Lower lobe of right lung (tissue), 2 donors: ENCODE results near the gene HOPX. TPM values are rescaled to one million over a fixed set of nuclear protein-coding genes. Genes with fewer than 3 reads are reported as not detected.

ENCODE experiments used
- ATAC-seq, 2 donors: fragments of 200-7000 bp; cut with Tn5 transposase; one replicate each; pipeline ENCODE4 v1.9.1; 2020 to 2022; ENCODE audit warnings: mild to moderate bottlenecking in 2 of 2, moderate library complexity in 2 of 2
- DNase-seq: peaks from one replicate; pipeline ENCODE4 v3.0.0-alpha.2; 2020
- H3K27ac ChIP-seq: fragments of 200-600 bp; one replicate; pipeline ENCODE4 v1.8.0; 2022
- H3K27me3 ChIP-seq: fragments of 200-600 bp; one replicate; pipeline ENCODE4 v1.8.0; 2022; ENCODE audit warnings: low read depth
- H3K36me3 ChIP-seq: fragments of 200-600 bp; one replicate; pipeline ENCODE4 v1.8.0; 2022; ENCODE audit warnings: mild to moderate bottlenecking
- H3K4me1 ChIP-seq: fragments of 200-600 bp; one replicate; pipeline ENCODE4 v1.8.0; 2022
- H3K4me3 ChIP-seq: fragments of 200-600 bp; one replicate; pipeline ENCODE4 v1.8.0; 2022; ENCODE audit warnings: mild to moderate bottlenecking
- H3K9me3 ChIP-seq: fragments of 200-600 bp; one replicate; pipeline ENCODE4 v1.8.0; 2022
- CTCF ChIP-seq: fragments of 200-600 bp; IDR thresholded peaks from one replicate; pipeline ENCODE4 v1.8.0; 2022; ENCODE audit warnings: antibody characterized with exemption, mild to moderate bottlenecking
- intact Hi-C: fragments of 100-400 bp; cut with DNase I; formaldehyde crosslinking; loops from one replicate; pipeline ENCODE4 v1.11.0; 2022
- total RNA-seq: library from RNA; stranded (reverse); fragmentation: NEBNext Ultra II Directional; extraction: Animal tissue kit (Norgen Biotek cat#: 25700); gene quantifications from one replicate; pipeline ENCODE4 v1.2.1, GENCODE V29; 2021
- donor health status: DM: no; HTN: yes; CAD: no; lungs with severe emphysema.

Gene HOPX
- total RNA-seq, 1 donor from 2014 or later: 341 TPM

- Histone ChIP-seq H3K4me1 (no peaks in the 10 kb centered on the region), H3K27me3 (no peaks in the 10 kb centered on the region), H3K9me3 (peaks cover 12% of the 10 kb centered on the region), H3K4me3 (no peak overlapping the region), H3K36me3 (no peaks in the 10 kb centered on the region), H3K27ac (no peak overlapping the region)
- ATAC-seq: no peak
- TF ChIP-seq CTCF: no peak
- no peak for DNase-seq
- intact Hi-C loops: no loop called here
Observed at GRCh38 chr4:56626420-56626819, 54.7 kb downstream of the HOPX start.

- ATAC-seq (no peak), DNase-seq (no peak)
- TF ChIP-seq CTCF: no peak
Observed at GRCh38 chr4:56622176-56622575, 58.9 kb downstream of the HOPX start.

GRCh38 chr4:56619816-56620215, 61.3 kb downstream of the HOPX start:
- no peak overlapping the region for H3K27ac ChIP-seq
- intact Hi-C loops: no loop called here
- no peaks in the 10 kb centered on the region for H3K4me1 ChIP-seq
- no peak overlapping the region for H3K4me3 ChIP-seq
- DNase-seq (no peak), ATAC-seq (no peak)
- no peak for TF ChIP-seq CTCF
- no peaks in the 10 kb centered on the region for H3K27me3 ChIP-seq
- no peaks in the 10 kb centered on the region for H3K36me3 ChIP-seq
- peaks cover 8% of the 10 kb centered on the region for H3K9me3 ChIP-seq

More at GRCh38 chr4:56622176-56622575, 58.9 kb downstream of the HOPX start:
- H3K36me3 ChIP-seq: no peaks in the 10 kb centered on the region
- no peak overlapping the region for H3K27ac ChIP-seq
- peaks cover 12% of the 10 kb centered on the region for H3K9me3 ChIP-seq
- no peaks in the 10 kb centered on the region for H3K27me3 ChIP-seq
- intact Hi-C loops: no loop called here
- no peak overlapping the region for H3K4me3 ChIP-seq
- no peaks in the 10 kb centered on the region for H3K4me1 ChIP-seq

- Histone ChIP-seq H3K36me3 (no peaks in the 10 kb centered on the region), H3K9me3 (peaks cover 2% of the 10 kb centered on the region), H3K4me3 (no peak overlapping the region), H3K4me1 (no peaks in the 10 kb centered on the region), H3K27ac (no peak overlapping the region), H3K27me3 (no peaks in the 10 kb centered on the region)
- no peak for DNase-seq
- ATAC-seq: no peak
- intact Hi-C loops: no loop called here
- no peak for TF ChIP-seq CTCF
Observed at GRCh38 chr4:56619160-56619559, 61.9 kb downstream of the HOPX start.

GRCh38 chr4:56618734-56619133, 62.4 kb downstream of the HOPX start:
- Histone ChIP-seq H3K36me3 (no peaks in the 10 kb centered on the region), H3K27ac (no peak overlapping the region), H3K4me3 (no peak overlapping the region), H3K27me3 (no peaks in the 10 kb centered on the region), H3K4me1 (no peaks in the 10 kb centered on the region), H3K9me3 (no peaks in the 10 kb centered on the region)
- no peak for TF ChIP-seq CTCF
- no peak for ATAC-seq
- no peak for DNase-seq
- intact Hi-C loops: no loop called here
